SK-N-SH (cell line): ENCODE measurements around the gene CDK10. TPM values are rescaled to one million over a fixed set of nuclear protein-coding genes. Genes with fewer than 3 reads are reported as not detected.
"Not testable (repeated sequence)": the region's sequence is repeated elsewhere in the genome, so short reads cannot be mapped to it uniquely, and the experiment has no call there.

Source experiments
- CTCF ChIA-PET: fragments of 300-600, 350-600 bp; formaldehyde crosslinking; extraction: SDS; loops from one replicate; lab custom pipeline; 2021; lab: Yijun Ruan, JAX
- POLR2A ChIA-PET: fragments of 350-600 bp; sonication (Branson Sonifier 250); formaldehyde crosslinking; extraction: SDS; loops from one replicate; lab custom pipeline; 2020; ENCODE audit warnings: antibody characterized with exemption, inconsistent platforms; lab: Yijun Ruan, JAX
- DNase-seq: peaks from one replicate; pipeline ENCODE4 v3.0.0; 2012
- H2AFZ ChIP-seq: fragments of 200-600 bp; sonication (generic); 2 replicates; pipeline ENCODE4 v1.8.1; 2016; ENCODE audit warnings: antibody characterized with exemption, mild to moderate bottlenecking, low read depth
- H3F3A ChIP-seq: fragments of 200-600 bp; sonication (generic); replicated peaks from 2 replicates; pipeline ENCODE3; 2016; ENCODE audit warnings: antibody characterized with exemption, mild to moderate bottlenecking; ENCODE audit not compliant: insufficient read depth
- H3K27ac ChIP-seq, 2 experiments: fragments of 200-500 bp in 1 of 2; fragments of 200-600 bp in 1 of 2; sonication (Bioruptor generic) in 1 of 2; sonication (generic), shearing (Covaris generic) in 1 of 2; 2 replicates each; pipeline versions ENCODE4 v1.5.1 to v1.6.1; 2014 to 2016; ENCODE audit warnings: low read depth in 2 of 2, inconsistent platforms in 1 of 2, low read length in 1 of 2, mild to moderate bottlenecking in 1 of 2, mixed read lengths in 1 of 2
- H3K27me3 ChIP-seq: fragments of 200-600 bp; sonication (generic), shearing (Covaris generic); 2 replicates; pipeline ENCODE4 v1.6.1; 2016; ENCODE audit warnings: mixed run types; ENCODE audit not compliant: insufficient read depth
- H3K36me3 ChIP-seq, 2 experiments: fragments of 200-500 bp in 1 of 2; fragments of 200-600 bp in 1 of 2; sonication (Bioruptor generic) in 1 of 2; sonication (generic) in 1 of 2; replicated peaks in 1 of 2; 2 replicates each; pipeline versions ENCODE3 to v1.5.1; 2014 to 2016; ENCODE audit warnings: low read length in 1 of 2, mild to moderate bottlenecking in 1 of 2; ENCODE audit not compliant: insufficient read depth in 2 of 2, control insufficient read depth in 1 of 2
- H3K4me1 ChIP-seq, 2 experiments: fragments of 200-500 bp in 1 of 2; fragments of 200-600 bp in 1 of 2; sonication (Bioruptor generic) in 1 of 2; sonication (generic), shearing (Covaris generic) in 1 of 2; 2 replicates each; pipeline versions ENCODE4 v1.5.1 to v1.6.1; 2014 to 2016; ENCODE audit warnings: low read depth in 1 of 2, low read length in 1 of 2, mixed run types in 1 of 2; ENCODE audit not compliant: insufficient read depth in 2 of 2, control insufficient read depth in 1 of 2
- H3K4me2 ChIP-seq: fragments of 200-600 bp; sonication (generic), shearing (Covaris generic); 2 replicates; pipeline ENCODE4 v1.6.1; 2017; ENCODE audit warnings: mixed run types
- H3K4me3 ChIP-seq, 2 experiments: fragments of 200-500 bp in 1 of 2; fragments of 200-600 bp in 1 of 2; sonication (Bioruptor generic) in 1 of 2; sonication (generic), shearing (Covaris generic) in 1 of 2; 2 replicates each; pipeline versions ENCODE4 v1.5.1 to v1.8.1; 2014 to 2016; ENCODE audit warnings: low read depth in 2 of 2, inconsistent platforms in 1 of 2, low read length in 1 of 2, mild to moderate bottlenecking in 1 of 2, mixed read lengths in 1 of 2, moderate library complexity in 1 of 2
- H3K79me2 ChIP-seq: fragments of 200-600 bp; sonication (generic); 2 replicates; pipeline ENCODE4 v1.8.1; 2017; ENCODE audit warnings: mild to moderate bottlenecking; ENCODE audit not compliant: insufficient read depth
- H3K9ac ChIP-seq: fragments of 200-600 bp; sonication (generic); 2 replicates; pipeline ENCODE4 v1.6.1; 2017; ENCODE audit warnings: mixed run types
- H3K9me2 ChIP-seq: fragments of 200-600 bp; sonication (generic); 2 replicates; pipeline ENCODE4 v1.6.1; 2017; ENCODE audit warnings: mixed run types
- H3K9me3 ChIP-seq: fragments of 200-600 bp; sonication (generic); 2 replicates; pipeline ENCODE4 v1.6.1; 2017; ENCODE audit warnings: mixed run types, mild to moderate bottlenecking, moderate library complexity
- H4K20me1 ChIP-seq: fragments of 200-600 bp; sonication (generic); 2 replicates; pipeline ENCODE4 v1.6.1; 2017; ENCODE audit warnings: mild to moderate bottlenecking, mixed run types; ENCODE audit not compliant: insufficient read depth
- CHD2 ChIP-seq: fragments of 150-350 bp; IDR thresholded peaks from 2 replicates; pipeline ENCODE4 v1.6.1; 2018; ENCODE audit warnings: low read length; ENCODE audit not compliant: partially characterized antibody
- ELF1 ChIP-seq: IDR thresholded peaks from 2 replicates; pipeline ENCODE4 v1.4.0; 2012
- FOSL2 ChIP-seq: IDR thresholded peaks from 2 replicates; pipeline ENCODE4 v1.4.0; 2012; ENCODE audit warnings: low read depth, mild to moderate bottlenecking, moderate library complexity, borderline replicate concordance
- FOXJ3 ChIP-seq: sonication (generic); formaldehyde crosslinking; IDR thresholded peaks from 2 replicates; pipeline ENCODE4 v1.5.1; 2020; ENCODE audit warnings: mild to moderate bottlenecking, missing genetic modification reagents
- JUND ChIP-seq: IDR thresholded peaks from 2 replicates; pipeline ENCODE4 v1.4.0; 2012
- MEF2A ChIP-seq: IDR thresholded peaks from 2 replicates; pipeline ENCODE4 v1.4.0; 2012; ENCODE audit warnings: low read depth, borderline replicate concordance
- NFIC ChIP-seq: IDR thresholded peaks from 2 replicates; pipeline ENCODE4 v1.4.0; 2012; ENCODE audit warnings: borderline replicate concordance
- NRF1 ChIP-seq: IDR thresholded peaks from 2 replicates; pipeline ENCODE4 v1.6.1; 2012; ENCODE audit warnings: low read depth, mild to moderate bottlenecking, low read length
- POLR2AphosphoS5 ChIP-seq: IDR thresholded peaks from 2 replicates; pipeline ENCODE4 v1.6.1; 2012; ENCODE audit warnings: low read depth, low read length
- RAD21 ChIP-seq: IDR thresholded peaks from 2 replicates; pipeline ENCODE4 v1.6.1; 2012; ENCODE audit warnings: mild to moderate bottlenecking, low read length
- RCOR1 ChIP-seq: fragments of 150-350 bp; IDR thresholded peaks from 2 replicates; pipeline ENCODE4 v1.6.1; 2017; ENCODE audit warnings: antibody characterized with exemption, low read length
- RXRA ChIP-seq: IDR thresholded peaks from 2 replicates; pipeline ENCODE4 v1.4.0; 2012; ENCODE audit warnings: low read depth, mild to moderate bottlenecking, borderline replicate concordance
- SIN3A ChIP-seq: IDR thresholded peaks from 2 replicates; pipeline ENCODE4 v1.6.1; 2012; ENCODE audit warnings: low read depth, mild to moderate bottlenecking, low read length, moderate library complexity, borderline replicate concordance
- TAF1 ChIP-seq: IDR thresholded peaks from 2 replicates; pipeline ENCODE4 v1.6.1; 2012; ENCODE audit warnings: low read depth, mild to moderate bottlenecking, low read length, moderate library complexity, borderline replicate concordance
- TCF12 ChIP-seq: IDR thresholded peaks from 2 replicates; pipeline ENCODE4 v1.4.0; 2012
- WGBS: methylation state at CpG from one replicate; pipeline ENCODE4 v1.1.6; 2017; ENCODE audit warnings: low lambda C conversion rate; 5-methylcytosine and 5-hydroxymethylcytosine counted together
- polyA plus RNA-seq, 3 experiments: library from polyadenylated mRNA; depleted of rRNA; stranded (reverse); fragments of >200 nt; gene quantifications; 2 replicates each; pipeline ENCODE4 v1.2.3, GENCODE V29; 2012
- TF ChIP-seq, protein P1 (sequence below): IDR thresholded peaks from 2 replicates; pipeline ENCODE4 v1.4.0; 2012; ENCODE audit warnings: low read depth, borderline replicate concordance
- TF ChIP-seq, protein P2 (sequence below): IDR thresholded peaks from 2 replicates; pipeline ENCODE4; 2012
- TF ChIP-seq, protein P3 (sequence below): fragments of 150-350 bp; IDR thresholded peaks from 2 replicates; pipeline ENCODE4 v1.6.1; 2017; ENCODE audit warnings: antibody characterized with exemption, low read length, low read depth, borderline replicate concordance

CDK10 gene
- polyA plus RNA-seq, 1 of the 3 experiments (the other 2 are of a cell fraction) = 84.7 TPM

DNA sequence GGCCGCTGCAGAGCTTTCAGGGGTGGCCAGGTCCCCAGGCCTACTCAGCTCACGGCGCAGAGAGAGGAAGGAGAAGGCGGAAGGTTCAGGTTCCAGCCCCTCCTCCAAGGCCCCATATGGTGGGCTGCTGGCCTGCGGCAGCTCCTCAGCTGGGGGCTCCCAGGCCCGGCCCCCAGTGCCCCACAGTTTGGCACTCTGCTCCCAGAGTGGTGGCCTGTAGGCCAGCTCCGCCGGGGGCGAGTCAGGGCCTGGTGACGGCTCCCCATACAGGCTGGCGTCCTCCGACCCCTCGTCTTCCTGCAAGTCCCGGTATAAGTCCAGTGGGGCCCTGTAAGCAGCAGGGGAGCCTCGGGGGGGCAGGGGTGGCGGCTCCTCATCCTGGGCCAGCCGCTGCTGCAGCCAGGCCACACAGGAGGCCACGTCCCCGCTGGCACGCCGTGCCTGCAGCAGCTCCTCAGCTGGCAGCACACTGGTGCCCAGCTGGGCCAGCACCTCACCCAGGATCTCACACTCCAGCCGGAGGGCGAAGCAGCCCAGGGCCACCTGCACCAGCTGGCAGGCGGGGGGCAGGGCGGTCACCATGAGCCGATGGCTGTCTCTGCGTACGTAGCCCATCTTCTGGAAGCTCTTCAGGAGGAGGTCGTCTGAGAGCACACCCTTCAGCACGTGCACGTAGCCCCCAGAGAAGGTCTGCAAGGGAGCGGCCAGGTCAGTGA is 11.3 kb downstream of the CDK10 start:
- H3K27me3 ChIP-seq = no peaks in the 10 kb centered on the region
- ChIA-PET CTCF (interaction anchor here (1.6 to 4.3 kb wide), 3 partner anchors 9 to 190 kb away, joined by 3 to 37 read pairs (median 4); no protein-coding TSS in a partner anchor), POLR2A (interaction anchor here (0.6 to 2.6 kb wide), 4 partner anchors 10 to 45 kb away, joined by 3 to 10 read pairs (median 3); partner anchors contain the start of genes CDK10, CHMP1A and SPATA33)
- H3K4me1 ChIP-seq = peaks cover 9 to 29% of the 10 kb centered on the region in 2 experiments; a peak in 2 of 4 replicates
- TF ChIP-seq NFIC (no peak), RAD21 (no peak), RXRA (no peak), FOXJ3 (no peak), FOSL2 (no peak), SIN3A (no peak), POLR2AphosphoS5 (no peak), CHD2 (no peak), JUND (no peak), MEF2A (no peak), TCF12 (no peak), TAF1 (no peak), NRF1 (no peak), ELF1 (no peak), RCOR1 (no peak)
- TF ChIP-seq, protein P1, sequence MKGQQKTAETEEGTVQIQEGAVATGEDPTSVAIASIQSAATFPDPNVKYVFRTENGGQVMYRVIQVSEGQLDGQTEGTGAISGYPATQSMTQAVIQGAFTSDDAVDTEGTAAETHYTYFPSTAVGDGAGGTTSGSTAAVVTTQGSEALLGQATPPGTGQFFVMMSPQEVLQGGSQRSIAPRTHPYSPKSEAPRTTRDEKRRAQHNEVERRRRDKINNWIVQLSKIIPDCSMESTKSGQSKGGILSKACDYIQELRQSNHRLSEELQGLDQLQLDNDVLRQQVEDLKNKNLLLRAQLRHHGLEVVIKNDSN = no peak
- TF ChIP-seq, protein P2, sequence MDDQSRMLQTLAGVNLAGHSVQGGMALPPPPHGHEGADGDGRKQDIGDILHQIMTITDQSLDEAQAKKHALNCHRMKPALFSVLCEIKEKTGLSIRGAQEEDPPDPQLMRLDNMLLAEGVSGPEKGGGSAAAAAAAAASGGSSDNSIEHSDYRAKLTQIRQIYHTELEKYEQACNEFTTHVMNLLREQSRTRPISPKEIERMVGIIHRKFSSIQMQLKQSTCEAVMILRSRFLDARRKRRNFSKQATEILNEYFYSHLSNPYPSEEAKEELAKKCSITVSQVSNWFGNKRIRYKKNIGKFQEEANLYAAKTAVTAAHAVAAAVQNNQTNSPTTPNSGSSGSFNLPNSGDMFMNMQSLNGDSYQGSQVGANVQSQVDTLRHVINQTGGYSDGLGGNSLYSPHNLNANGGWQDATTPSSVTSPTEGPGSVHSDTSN = no peak
- TF ChIP-seq, protein P3, sequence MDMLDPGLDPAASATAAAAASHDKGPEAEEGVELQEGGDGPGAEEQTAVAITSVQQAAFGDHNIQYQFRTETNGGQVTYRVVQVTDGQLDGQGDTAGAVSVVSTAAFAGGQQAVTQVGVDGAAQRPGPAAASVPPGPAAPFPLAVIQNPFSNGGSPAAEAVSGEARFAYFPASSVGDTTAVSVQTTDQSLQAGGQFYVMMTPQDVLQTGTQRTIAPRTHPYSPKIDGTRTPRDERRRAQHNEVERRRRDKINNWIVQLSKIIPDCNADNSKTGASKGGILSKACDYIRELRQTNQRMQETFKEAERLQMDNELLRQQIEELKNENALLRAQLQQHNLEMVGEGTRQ = no peak
- H2AFZ ChIP-seq = no peak overlapping the region
- H3K27ac ChIP-seq = peak overlapping the region in 1 of 2 experiments; percentile 34; a peak in 1 of 4 replicates
- H3K79me2 ChIP-seq = no peaks in the 10 kb centered on the region
- peaks cover 7 to 46% of the 10 kb centered on the region in 2 experiments for H3K36me3 ChIP-seq
- H3K4me3 ChIP-seq = no peak overlapping the region
- H3F3A ChIP-seq = peaks cover 15% of the 10 kb centered on the region
- WGBS = 93% methylated on average over 3 of the region's 32 CpGs
- no peak overlapping the region for H3K4me2 ChIP-seq
- H3K9ac ChIP-seq = no peak overlapping the region
- peaks cover 11% of the 10 kb centered on the region for H4K20me1 ChIP-seq
- no peaks in the 10 kb centered on the region for H3K9me3 ChIP-seq
- no peaks in the 10 kb centered on the region for H3K9me2 ChIP-seq
- DNase-seq = peak; percentile 29

DNA sequence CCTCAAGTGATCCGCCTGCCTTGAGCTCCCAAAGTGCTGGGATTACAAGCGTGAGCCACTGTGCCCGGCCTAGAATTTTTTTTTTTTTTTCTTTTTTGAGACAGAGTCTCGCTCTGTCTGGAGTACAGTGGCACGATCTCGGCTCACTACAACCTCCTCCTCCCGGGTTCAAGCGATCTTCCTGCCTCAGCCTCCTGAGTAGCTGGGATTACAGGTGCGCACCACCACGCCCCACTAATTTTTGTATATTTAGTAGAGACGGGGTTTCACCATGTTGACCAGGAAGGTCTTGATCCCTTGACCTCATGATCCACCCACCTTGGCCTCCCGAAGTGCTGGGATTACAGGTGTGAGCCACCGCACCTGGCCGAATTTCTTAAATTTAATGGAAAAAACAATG is 12.2 kb downstream of the CDK10 start:
- not testable (repeated sequence) for H3K9me2 ChIP-seq, H3K9ac ChIP-seq, H3K27ac ChIP-seq, H3K79me2 ChIP-seq, H2AFZ ChIP-seq, H3K4me2 ChIP-seq, H3K27me3 ChIP-seq, H3K9me3 ChIP-seq, DNase-seq, H3K4me3 ChIP-seq
- ChIA-PET CTCF (interaction anchor here (1.2 to 4.3 kb wide), 6 partner anchors 8 to 189 kb away, joined by 3 to 37 read pairs (median 4); no protein-coding TSS in a partner anchor), POLR2A (interaction anchor here (2.6 kb wide), 1 partner anchor 12 kb away, joined by 10 read pairs; the partner anchor contains the start of gene CDK10)
- Histone ChIP-seq H3K4me1 (peaks cover 9 to 29% of the 10 kb centered on the region in 2 experiments; a peak in 2 of 4 replicates), H4K20me1 (peaks cover 11% of the 10 kb centered on the region), H3K36me3 (peaks cover 7 to 39% of the 10 kb centered on the region in 2 experiments), H3F3A (peaks cover 20% of the 10 kb centered on the region)
- 93% methylated on average over 14 of the region's 14 CpGs for WGBS

DNA sequence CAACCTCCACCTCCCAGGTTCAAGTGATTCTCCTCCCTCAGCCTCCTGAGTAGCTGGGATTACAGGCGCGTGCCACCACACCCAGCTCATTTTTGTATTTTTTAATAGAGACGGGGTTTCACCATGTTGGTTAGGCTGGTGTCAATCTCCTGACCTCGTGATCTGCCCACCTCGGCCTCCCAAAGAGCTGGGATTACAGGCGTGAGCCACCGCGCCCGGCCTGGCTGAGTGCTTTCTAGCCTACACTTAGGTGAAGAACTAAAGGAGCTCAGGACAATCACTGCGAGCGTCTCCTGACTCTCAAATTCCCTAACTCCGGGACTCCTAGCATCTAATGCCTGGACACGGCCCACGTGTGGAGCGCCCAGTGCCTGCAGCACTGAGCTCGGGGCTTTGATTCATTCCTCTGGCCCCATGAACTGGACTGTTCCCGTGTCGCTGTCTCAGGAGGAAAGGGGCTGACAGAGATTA is 13.2 kb downstream of the CDK10 start:
- not testable (repeated sequence) for H3K27me3 ChIP-seq, H3K9ac ChIP-seq, DNase-seq, H3K79me2 ChIP-seq, H3K9me2 ChIP-seq, H3K9me3 ChIP-seq, H2AFZ ChIP-seq
- WGBS = 74% methylated on average over 11 of the region's 18 CpGs
- H3K36me3 ChIP-seq = peaks cover 7 to 31% of the 10 kb centered on the region in 2 experiments
- peak overlapping the region in 1 of 2 experiments; percentile 71; a peak in 1 of 4 replicates for H3K27ac ChIP-seq
- CTCF ChIA-PET = interaction anchor here (0.6 to 4.3 kb wide), 23 partner anchors 8 to 240 kb away, joined by 3 to 37 read pairs (median 5); partner anchors contain the start of genes CDK10, SPIRE2 and TCF25
- peaks cover 11% of the 10 kb centered on the region for H4K20me1 ChIP-seq
- peak overlapping the region; percentile 100; the same call in 1 of the 2 replicates for H3K4me2 ChIP-seq
- peak overlapping the region in 1 of 2 experiments; percentile 78; a peak in 2 of 4 replicates for H3K4me3 ChIP-seq
- POLR2A ChIA-PET = interaction anchor here (0.5 to 1.4 kb wide), 5 partner anchors 9 to 1232 kb away, joined by 3 to 8 read pairs (median 3); partner anchors contain the start of genes CDK10 and TUBB3
- peaks cover 9 to 29% of the 10 kb centered on the region in 2 experiments; a peak in 2 of 4 replicates for H3K4me1 ChIP-seq
- peaks cover 22% of the 10 kb centered on the region for H3F3A ChIP-seq
